Smooth muscle cell (in vitro differentiated cells): Measurements from ENCODE around the gene PPP1R2. TPM values are rescaled to one million over a fixed set of nuclear protein-coding genes. Genes with fewer than 3 reads are reported as not detected.

Experiments
- DNase-seq: peaks from one replicate; lab custom pipeline; 2025; ENCODE audit not compliant: unreplicated experiment; lab: John Stamatoyannopoulos, UW
- H2AFZ ChIP-seq: fragments of 200-600 bp; sonication (generic); 2 replicates; pipeline ENCODE4 v1.6.0; 2016; ENCODE audit warnings: antibody characterized with exemption, low read depth, mild to moderate bottlenecking
- H3F3A ChIP-seq: fragments of 200-600 bp; sonication (generic); 2 replicates; pipeline ENCODE4 v1.6.0; 2017; ENCODE audit warnings: antibody characterized with exemption, low read depth
- H3K27ac ChIP-seq: fragments of 200-600 bp; sonication (generic); 2 replicates; pipeline ENCODE4 v1.5.1; 2016; ENCODE audit warnings: low read depth, mild to moderate bottlenecking
- H3K27me3 ChIP-seq: fragments of 200-600 bp; sonication (generic); 2 replicates; pipeline ENCODE4 v1.6.1; 2016; ENCODE audit warnings: low read depth, mild to moderate bottlenecking
- H3K36me3 ChIP-seq: fragments of 200-600 bp; sonication (generic); 2 replicates; pipeline ENCODE4 v1.5.1; 2016; ENCODE audit warnings: low read depth
- H3K4me1 ChIP-seq: fragments of 200-600 bp; sonication (generic); 2 replicates; pipeline ENCODE4 v1.5.1; 2016; ENCODE audit warnings: low read depth
- H3K4me2 ChIP-seq: fragments of 200-600 bp; sonication (generic); 2 replicates; pipeline ENCODE4 v1.6.0; 2016; ENCODE audit warnings: mild to moderate bottlenecking
- H3K4me3 ChIP-seq: fragments of 200-600 bp; sonication (generic); 2 replicates; pipeline ENCODE4 v1.5.1; 2016; ENCODE audit warnings: mild to moderate bottlenecking
- H3K79me2 ChIP-seq: fragments of 200-600 bp; sonication (generic); 2 replicates; pipeline ENCODE4 v1.6.0; 2016; ENCODE audit warnings: low read depth, mild to moderate bottlenecking
- H3K9ac ChIP-seq: fragments of 200-600 bp; sonication (generic); 2 replicates; pipeline ENCODE4 v1.6.0; 2016; ENCODE audit warnings: low read depth
- H3K9me3 ChIP-seq: fragments of 200-600 bp; sonication (generic); replicated peaks from 2 replicates; pipeline ENCODE4 v1.5.1; 2016; ENCODE audit warnings: low read depth
- H4K20me1 ChIP-seq: fragments of 200-600 bp; sonication (generic); 2 replicates; pipeline ENCODE4 v1.6.0; 2016; ENCODE audit warnings: low read depth
- CTCF ChIP-seq: fragments of 200-600 bp; sonication (generic); IDR thresholded peaks from 2 replicates; pipeline ENCODE4 v1.5.1; 2017; ENCODE audit warnings: borderline replicate concordance, mild to moderate bottlenecking, antibody characterized with exemption; ENCODE audit not compliant: insufficient read depth, poor library complexity, severe bottlenecking
- WGBS: methylation state at CpG from one replicate; pipeline ENCODE4 v1.1.7; 2016; ENCODE audit warnings: low lambda C conversion rate; 5-methylcytosine and 5-hydroxymethylcytosine counted together
- polyA plus RNA-seq: library from polyadenylated mRNA; unstranded; fragments of >200 nt; fragmentation: Nextera tagmentation; extraction: Ambion mirVana; gene quantifications from 2 replicates; pipeline ENCODE4 v1.2.1, GENCODE V29; 2016
- total RNA-seq: library from RNA; depleted of rRNA; stranded (reverse); fragments of >200 nt; gene quantifications from 2 replicates; pipeline ENCODE4 v1.2.3, GENCODE V29; 2014

PPP1R2 gene
- total and polyA plus RNA-seq, 2 experiments from 2014 or later, result 33.4 to 47.5 TPM

DNA sequence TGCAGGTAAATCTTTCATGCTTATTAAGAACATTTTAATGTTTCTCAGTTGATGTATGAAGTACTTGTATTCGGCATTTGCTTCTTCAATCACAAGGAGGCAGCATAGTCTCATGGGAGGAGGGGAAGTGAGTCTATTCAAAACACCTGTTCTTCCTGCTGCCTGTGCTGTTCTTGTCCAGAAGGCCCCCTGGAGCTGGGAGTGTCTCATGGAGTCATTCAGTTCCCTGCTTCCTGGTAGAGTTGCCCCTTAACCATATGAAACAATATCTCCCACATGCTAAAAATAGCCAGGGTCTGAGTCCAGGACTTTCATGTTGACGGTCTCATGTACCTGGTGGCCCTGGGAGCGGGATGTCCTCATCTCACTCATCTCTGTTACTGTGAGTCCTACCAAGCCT lies 15.5 kb upstream of the PPP1R2 start:
- no peak for DNase-seq

GRCh38 chr3:195557322-195557721 lies 14.2 kb upstream of the PPP1R2 start:
- Histone ChIP-seq H3K79me2 (no peaks in the 10 kb centered on the region), H3K27ac (no peak overlapping the region), H2AFZ (no peak overlapping the region), H3K4me2 (no peak overlapping the region), H3K4me3 (no peak overlapping the region), H3K9me3 (no peaks in the 10 kb centered on the region), H3K4me1 (no peaks in the 10 kb centered on the region), H3F3A (no peaks in the 10 kb centered on the region), H3K9ac (no peak overlapping the region), H3K36me3 (no peaks in the 10 kb centered on the region), H3K27me3 (no peaks in the 10 kb centered on the region), H4K20me1 (no peaks in the 10 kb centered on the region)
- no peak for DNase-seq
- 75% methylated on average over 4 of the region's 4 CpGs for WGBS
- no peak for TF ChIP-seq CTCF

More for the DNA sequence above, 15.5 kb upstream of the PPP1R2 start:
- Histone ChIP-seq H3K79me2 (no peaks in the 10 kb centered on the region), H3K27ac (no peak overlapping the region), H3F3A (no peaks in the 10 kb centered on the region), H3K27me3 (no peaks in the 10 kb centered on the region), H3K9ac (no peak overlapping the region), H4K20me1 (no peaks in the 10 kb centered on the region), H2AFZ (no peak overlapping the region), H3K36me3 (no peaks in the 10 kb centered on the region), H3K4me2 (no peak overlapping the region), H3K4me3 (no peak overlapping the region), H3K9me3 (no peaks in the 10 kb centered on the region), H3K4me1 (no peaks in the 10 kb centered on the region)
- 89% methylated on average over 3 of the region's 3 CpGs for WGBS
- peak; percentile 3 for TF ChIP-seq CTCF

- TF ChIP-seq CTCF, result peak; percentile 7
- Histone ChIP-seq H3F3A (no peaks in the 10 kb centered on the region), H3K4me2 (no peak overlapping the region), H2AFZ (no peak overlapping the region), H3K9ac (no peak overlapping the region), H3K4me3 (no peak overlapping the region), H3K27me3 (no peaks in the 10 kb centered on the region), H3K36me3 (no peaks in the 10 kb centered on the region), H3K79me2 (no peaks in the 10 kb centered on the region), H3K27ac (no peak overlapping the region), H4K20me1 (no peaks in the 10 kb centered on the region), H3K4me1 (no peaks in the 10 kb centered on the region), H3K9me3 (no peaks in the 10 kb centered on the region)
- WGBS, result 54% methylated on average over 10 of the region's 10 CpGs
- DNase-seq, result no peak
These were observed 13.3 kb upstream of the PPP1R2 start for GRCh38 chr3:195556390-195556789.

DNA sequence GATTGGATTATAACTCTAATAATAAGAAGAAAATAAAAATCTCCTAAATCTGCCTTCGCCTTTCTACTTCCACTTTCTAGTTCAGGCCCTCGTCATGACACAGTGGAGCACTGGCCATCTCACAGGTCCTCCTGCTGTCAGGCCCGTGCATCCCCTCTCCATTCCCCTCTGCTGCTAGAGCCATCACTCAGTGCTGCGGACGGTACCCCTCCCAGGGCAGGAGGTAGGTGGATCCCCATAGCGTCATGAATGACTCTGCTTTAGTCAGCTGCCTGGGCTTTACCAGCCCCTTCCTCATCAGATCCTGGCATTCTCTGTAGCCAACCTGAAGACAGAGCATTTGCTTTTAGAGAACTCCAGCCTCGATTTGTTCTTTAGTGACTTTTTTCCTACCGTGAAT lies 12.0 kb upstream of the PPP1R2 start:
- no peak overlapping the region for H3K4me2 ChIP-seq
- no peaks in the 10 kb centered on the region for H3K36me3 ChIP-seq
- no peak for TF ChIP-seq CTCF
- no peak overlapping the region for H3K9ac ChIP-seq
- no peaks in the 10 kb centered on the region for H3K79me2 ChIP-seq
- H3K4me1 ChIP-seq, result no peaks in the 10 kb centered on the region
- no peak overlapping the region for H3K4me3 ChIP-seq
- no peaks in the 10 kb centered on the region for H3K9me3 ChIP-seq
- no peak for DNase-seq
- H3K27ac ChIP-seq, result no peak overlapping the region
- WGBS, result 80% methylated on average over 8 of the region's 8 CpGs
- no peaks in the 10 kb centered on the region for H3F3A ChIP-seq
- no peaks in the 10 kb centered on the region for H3K27me3 ChIP-seq
- no peaks in the 10 kb centered on the region for H4K20me1 ChIP-seq
- H2AFZ ChIP-seq, result no peak overlapping the region
